GM23338 (cell line): ENCODE measurements around the gene APBA2. TPM values are rescaled to one million over a fixed set of nuclear protein-coding genes. Genes with fewer than 3 reads are reported as not detected.

Source experiments
- ATAC-seq: fragments of 200-7000 bp; cut with Tn5 transposase; 3 replicates; pipeline ENCODE4 v1.9.1; 2020
- DNase-seq: peaks from one replicate; pipeline ENCODE4 v3.0.0-alpha.2; 2015; ENCODE audit warnings: low spot score
- H2AFZ ChIP-seq: fragments of 200-600 bp; sonication (generic); 2 replicates; pipeline ENCODE4 v1.8.0; 2016; ENCODE audit warnings: antibody characterized with exemption, mild to moderate bottlenecking, moderate library complexity
- H3F3A ChIP-seq: fragments of 200-600 bp; sonication (generic); replicated peaks from 2 replicates; pipeline ENCODE4 v1.8.0; 2017; ENCODE audit warnings: antibody characterized with exemption, mixed run types, low read depth
- H3K27ac ChIP-seq: fragments of 200-600 bp; sonication (generic); 2 replicates; pipeline ENCODE4 v1.6.1; 2016; ENCODE audit warnings: low read depth
- H3K27me3 ChIP-seq: fragments of 200-600 bp; sonication (generic); 2 replicates; pipeline ENCODE4 v1.8.0; 2016; ENCODE audit warnings: mild to moderate bottlenecking, mixed run types, moderate library complexity; ENCODE audit not compliant: insufficient read depth
- H3K36me3 ChIP-seq: fragments of 200-600 bp; sonication (generic); 2 replicates; pipeline ENCODE4 v1.8.0; 2016; ENCODE audit warnings: mild to moderate bottlenecking; ENCODE audit not compliant: insufficient read depth
- H3K4me1 ChIP-seq: fragments of 200-600 bp; sonication (generic); 2 replicates; pipeline ENCODE4 v1.8.0; 2016; ENCODE audit warnings: mild to moderate bottlenecking, moderate library complexity; ENCODE audit not compliant: insufficient read depth
- H3K4me2 ChIP-seq: fragments of 200-600 bp; sonication (generic); 2 replicates; pipeline ENCODE4 v1.7.1; 2017; ENCODE audit warnings: mixed run types
- H3K4me3 ChIP-seq: fragments of 200-600 bp; sonication (generic); 2 replicates; pipeline ENCODE4 v1.6.1; 2016; ENCODE audit warnings: mixed run types
- H3K79me2 ChIP-seq: fragments of 200-600 bp; sonication (generic); replicated peaks from 2 replicates; pipeline ENCODE4 v1.8.0; 2017; ENCODE audit warnings: mild to moderate bottlenecking; ENCODE audit not compliant: insufficient read depth
- H3K9me2 ChIP-seq: fragments of 200-600 bp; sonication (generic); 2 replicates; pipeline ENCODE4 v1.8.0; 2017; ENCODE audit not compliant: insufficient read depth
- H4K20me1 ChIP-seq: fragments of 200-600 bp; sonication (generic); replicated peaks from 2 replicates; pipeline ENCODE4 v1.8.0; 2017; ENCODE audit warnings: mild to moderate bottlenecking; ENCODE audit not compliant: insufficient read depth
- H3K27ac Mint-ChIP-seq: 2 replicates; pipeline ENCODE4 v1.8.0; 2020; ENCODE audit warnings: inconsistent platforms, mild to moderate bottlenecking, moderate library complexity, mixed read lengths
- H3K27me3 Mint-ChIP-seq: 3 replicates; pipeline ENCODE4 v1.8.0; 2022; ENCODE audit warnings: low read depth, mild to moderate bottlenecking, moderate library complexity, mixed read lengths, inconsistent platforms; ENCODE audit not compliant: insufficient read depth, poor library complexity
- H3K36me3 Mint-ChIP-seq: 3 replicates; pipeline ENCODE4 v1.8.0; 2021; ENCODE audit warnings: low read depth, mild to moderate bottlenecking, inconsistent platforms, moderate library complexity, mixed read lengths
- H3K4me1 Mint-ChIP-seq: 3 replicates; pipeline ENCODE4 v1.8.0; 2020; ENCODE audit warnings: mild to moderate bottlenecking, inconsistent platforms, mixed read lengths
- H3K4me3 Mint-ChIP-seq: 3 replicates; pipeline ENCODE4 v1.8.0; 2021; ENCODE audit warnings: moderate library complexity, mild to moderate bottlenecking, inconsistent platforms, mixed read lengths
- H3K9me3 Mint-ChIP-seq: 3 replicates; pipeline ENCODE4 v1.8.0; 2020; ENCODE audit warnings: moderate library complexity, mild to moderate bottlenecking, inconsistent platforms, mixed read lengths
- CREB1 ChIP-seq: fragments of 250-450 bp; sonication (Bioruptor Pico); IDR thresholded peaks from 2 replicates; pipeline ENCODE4 v1.5.0; 2020; ENCODE audit warnings: low read depth, mild to moderate bottlenecking, moderate library complexity
- CTCF ChIP-seq, 2 experiments: fragments of 200-600 bp in 1 of 2; sonication (generic) in 1 of 2; conservative IDR thresholded peaks; 2 replicates each; pipeline versions ENCODE4 v1.5.1 to v1.6.1; 2016 to 2017; ENCODE audit warnings: antibody characterized with exemption in 2 of 2, low read depth in 2 of 2, mild to moderate bottlenecking in 2 of 2, moderate library complexity in 1 of 2
- ETS1 ChIP-seq: IDR thresholded peaks from 2 replicates; pipeline ENCODE4 v1.6.1; 2016; ENCODE audit warnings: antibody characterized with exemption
- EZH2phosphoT487 ChIP-seq: fragments of 200-600 bp; sonication (generic); IDR thresholded peaks from one replicate; pipeline ENCODE4 v1.8.1; 2018; ENCODE audit warnings: antibody characterized with exemption; ENCODE audit not compliant: unreplicated experiment
- NANOG ChIP-seq: IDR thresholded peaks from 2 replicates; pipeline ENCODE4 v1.6.1; 2016; ENCODE audit warnings: antibody characterized with exemption, borderline replicate concordance
- POLR2AphosphoS5 ChIP-seq: IDR thresholded peaks from 2 replicates; pipeline ENCODE4 v1.6.1; 2016; ENCODE audit warnings: antibody characterized with exemption, low read depth
- REST ChIP-seq: IDR thresholded peaks from one replicate; pipeline ENCODE4 v1.6.1; 2018; ENCODE audit warnings: antibody characterized with exemption; ENCODE audit not compliant: unreplicated experiment
- STAT1 ChIP-seq: IDR thresholded peaks from one replicate; pipeline ENCODE4 v1.6.1; 2016; ENCODE audit warnings: antibody characterized with exemption; ENCODE audit not compliant: unreplicated experiment
- ZNF114 ChIP-seq: fragments of 250-450 bp; sonication (Bioruptor Pico); IDR thresholded peaks from 2 replicates; pipeline ENCODE4 v1.5.0; 2020; ENCODE audit warnings: mild to moderate bottlenecking, moderate library complexity
- ZNF331 ChIP-seq: fragments of 250-450 bp; sonication (Bioruptor Pico); IDR thresholded peaks from 2 replicates; pipeline ENCODE4 v1.5.0; 2020; ENCODE audit warnings: low read depth, mild to moderate bottlenecking, moderate library complexity
- ZNF462 ChIP-seq: fragments of 250-450 bp; sonication (Bioruptor Pico); IDR thresholded peaks from 2 replicates; pipeline ENCODE4 v1.5.0; 2020; ENCODE audit warnings: mild to moderate bottlenecking, moderate library complexity
- polyA plus RNA-seq: library from polyadenylated mRNA; unstranded; fragments of >200 nt; fragmentation: Nextera tagmentation; extraction: Ambion mirVana; gene quantifications from 2 replicates; pipeline ENCODE4 v1.2.1, GENCODE V29; 2016
- total RNA-seq: library from RNA; depleted of rRNA; stranded (reverse); fragments of >200 nt; shearing (Covaris generic); gene quantifications from 2 replicates; pipeline ENCODE4 v1.2.3, GENCODE V29; 2014

Gene APBA2
- total and polyA plus RNA-seq, 2 experiments from 2014 or later: 5.9 to 24.7 TPM

GRCh38 chr15:29034593-29035335 lies 149.0 kb downstream of the APBA2 start:
- Histone ChIP-seq H3K4me1 (peaks cover 11% of the 10 kb centered on the region; the same call in 1 of the 2 replicates), H3K4me2 (no peak overlapping the region), H4K20me1 (no peaks in the 10 kb centered on the region), H3K36me3 (no peaks in the 10 kb centered on the region), H3K9me2 (0 out of 2 replicates have a peak, but pooled peaks cover 3% of the 10 kb centered on the region), H3F3A (no peaks in the 10 kb centered on the region), H3K79me2 (no peaks in the 10 kb centered on the region), H3K4me3 (no peak overlapping the region), H2AFZ (no peak overlapping the region), H3K27ac (no peak overlapping the region), H3K27me3 (no peaks in the 10 kb centered on the region)
- H3K9me3 Mint-ChIP-seq: peaks cover 7% of the 10 kb centered on the region; the same call in 2 of the 3 replicates
- no peak overlapping the region for H3K4me3 Mint-ChIP-seq
- H3K4me1 Mint-ChIP-seq: peaks cover 24% of the 10 kb centered on the region
- peaks cover 2% of the 10 kb centered on the region for H3K27me3 Mint-ChIP-seq
- no peak for TF ChIP-seq REST
- TF ChIP-seq EZH2phosphoT487: no peak
- TF ChIP-seq NANOG: no peak
- no peak for TF ChIP-seq ETS1
- no peak for TF ChIP-seq CREB1 (CRISPR knock-in tag)
- TF ChIP-seq STAT1: no peak
- TF ChIP-seq ZNF462 (CRISPR knock-in tag): no peak
- TF ChIP-seq ZNF331: no peak
- no peak for TF ChIP-seq CTCF (conservative IDR thresholded peaks at IDR 0.05; ENCODE audit: low read depth in 2 of 2)
- TF ChIP-seq ZNF114 (CRISPR knock-in tag): no peak
- TF ChIP-seq POLR2AphosphoS5: no peak
- ATAC-seq: peak; percentile 77
- H3K36me3 Mint-ChIP-seq: peaks cover 11% of the 10 kb centered on the region
- H3K27ac Mint-ChIP-seq: no peak overlapping the region
- DNase-seq: no peak
